Breast epithelium (tissue), 3 donors: ENCODE data around the gene CACNA1F.

Source experiments
- POLR2A ChIP-seq: fragments of 450-650 bp; IDR thresholded peaks from one replicate; pipeline ENCODE4 v1.6.1; 2016; ENCODE audit warnings: antibody characterized with exemption, mild to moderate bottlenecking, moderate library complexity
- TF ChIP-seq, protein P1 (sequence below), 3 donors: fragments of 450-650 bp; IDR thresholded peaks; one replicate each; pipeline ENCODE4 v1.5.1; 2016 to 2017; ENCODE audit warnings: antibody characterized with exemption in 3 of 3, mild to moderate bottlenecking in 3 of 3, moderate library complexity in 3 of 3

DNA sequence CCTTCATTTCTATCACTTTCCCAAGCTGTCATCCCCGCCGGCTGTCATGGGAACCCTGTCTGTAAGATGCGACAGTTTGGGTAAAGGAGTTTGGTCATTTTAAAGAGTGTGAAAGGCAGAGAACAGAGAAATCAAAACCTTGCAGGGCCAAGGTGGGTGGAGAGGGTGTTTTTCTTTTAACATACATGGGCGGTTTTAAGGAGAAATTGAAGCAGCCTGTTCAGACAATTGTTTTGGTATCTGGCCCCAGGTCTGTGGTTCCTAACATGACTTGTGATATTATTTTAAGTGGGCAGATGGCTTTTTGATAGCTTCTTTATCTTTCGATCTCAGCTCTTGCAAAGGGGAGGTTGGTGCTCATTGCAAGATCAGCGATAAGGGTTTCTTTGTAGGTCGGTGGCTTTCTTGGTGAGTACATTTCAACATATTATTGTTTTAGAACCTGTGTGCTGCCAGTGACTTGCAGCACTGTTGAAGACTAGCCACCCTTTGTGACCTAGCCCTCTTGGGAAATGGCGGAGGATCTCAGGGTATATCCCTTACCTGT lies 40.1 kb upstream of the CACNA1F start:
- TF ChIP-seq, protein P1, sequence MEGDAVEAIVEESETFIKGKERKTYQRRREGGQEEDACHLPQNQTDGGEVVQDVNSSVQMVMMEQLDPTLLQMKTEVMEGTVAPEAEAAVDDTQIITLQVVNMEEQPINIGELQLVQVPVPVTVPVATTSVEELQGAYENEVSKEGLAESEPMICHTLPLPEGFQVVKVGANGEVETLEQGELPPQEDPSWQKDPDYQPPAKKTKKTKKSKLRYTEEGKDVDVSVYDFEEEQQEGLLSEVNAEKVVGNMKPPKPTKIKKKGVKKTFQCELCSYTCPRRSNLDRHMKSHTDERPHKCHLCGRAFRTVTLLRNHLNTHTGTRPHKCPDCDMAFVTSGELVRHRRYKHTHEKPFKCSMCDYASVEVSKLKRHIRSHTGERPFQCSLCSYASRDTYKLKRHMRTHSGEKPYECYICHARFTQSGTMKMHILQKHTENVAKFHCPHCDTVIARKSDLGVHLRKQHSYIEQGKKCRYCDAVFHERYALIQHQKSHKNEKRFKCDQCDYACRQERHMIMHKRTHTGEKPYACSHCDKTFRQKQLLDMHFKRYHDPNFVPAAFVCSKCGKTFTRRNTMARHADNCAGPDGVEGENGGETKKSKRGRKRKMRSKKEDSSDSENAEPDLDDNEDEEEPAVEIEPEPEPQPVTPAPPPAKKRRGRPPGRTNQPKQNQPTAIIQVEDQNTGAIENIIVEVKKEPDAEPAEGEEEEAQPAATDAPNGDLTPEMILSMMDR (IDR thresholded peaks at IDR 0.05), result no peak
- no peak for TF ChIP-seq POLR2A
